Ectodermal cell (in vitro differentiated cells): ENCODE data around the gene NLRP11.

Source experiments
- H3K27ac ChIP-seq: 2 replicates; pipeline ENCODE4 v1.7.0; 2013; ENCODE audit warnings: mild to moderate bottlenecking, low read depth, low read length; ENCODE audit not compliant: insufficient read depth, poor library complexity, severe bottlenecking
- H3K27me3 ChIP-seq: 2 replicates; pipeline ENCODE4 v1.7.0; 2013; ENCODE audit warnings: mild to moderate bottlenecking, low read length; ENCODE audit not compliant: insufficient read depth, control insufficient read depth, poor library complexity, severe bottlenecking
- H3K36me3 ChIP-seq: one replicate; pipeline ENCODE4 v1.7.0; 2013; ENCODE audit warnings: low read length; ENCODE audit not compliant: control insufficient read depth, insufficient read depth
- H3K4me1 ChIP-seq: one replicate; pipeline ENCODE4 v1.7.0; 2013; ENCODE audit warnings: low read length; ENCODE audit not compliant: control insufficient read depth, insufficient read depth
- H3K4me3 ChIP-seq: 2 replicates; pipeline ENCODE4 v1.7.0; 2013; ENCODE audit warnings: low read depth, low read length, control low read depth; ENCODE audit not compliant: insufficient read depth
- H3K9me3 ChIP-seq: 2 replicates; pipeline ENCODE4 v1.7.0; 2013; ENCODE audit warnings: mild to moderate bottlenecking, low read length, moderate library complexity; ENCODE audit not compliant: control insufficient read depth
- WGBS, 2 experiments: methylation state at CpG; one replicate each; pipeline ENCODE4 v1.1.7; 2013; ENCODE audit warnings: missing lambda C conversion rate in 2 of 2; 5-methylcytosine and 5-hydroxymethylcytosine counted together

The NLRP11 gene

DNA sequence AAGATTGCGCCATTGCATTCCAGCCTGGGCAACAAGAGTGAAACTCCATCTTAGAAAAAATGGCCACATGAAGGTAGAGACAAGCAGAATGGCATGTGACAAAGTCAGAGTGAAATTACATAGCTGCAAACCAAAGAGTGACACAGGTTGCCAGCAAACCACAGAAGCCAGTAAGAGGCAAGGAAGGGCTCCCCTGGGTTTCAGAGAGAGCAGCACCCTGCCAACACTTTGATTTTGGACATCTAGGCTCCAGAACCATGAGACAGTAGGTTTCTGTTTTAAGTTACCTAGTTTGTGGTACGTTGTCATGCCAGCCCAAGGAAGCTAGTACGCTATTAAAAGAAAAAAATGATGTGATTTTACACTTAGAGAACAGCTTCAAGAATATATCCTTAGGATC lies 6.5 kb upstream of the NLRP11 start:
- Histone ChIP-seq H3K27ac (no peak overlapping the region), H3K36me3 (no peaks in the 10 kb centered on the region), H3K9me3 (peaks cover 2% of the 10 kb centered on the region), H3K4me1 (no peaks in the 10 kb centered on the region), H3K27me3 (no peaks in the 10 kb centered on the region), H3K4me3 (no peak overlapping the region)
- 40 to 47% methylated on average over 3 of the region's 3 CpGs for WGBS, 2 experiments

DNA sequence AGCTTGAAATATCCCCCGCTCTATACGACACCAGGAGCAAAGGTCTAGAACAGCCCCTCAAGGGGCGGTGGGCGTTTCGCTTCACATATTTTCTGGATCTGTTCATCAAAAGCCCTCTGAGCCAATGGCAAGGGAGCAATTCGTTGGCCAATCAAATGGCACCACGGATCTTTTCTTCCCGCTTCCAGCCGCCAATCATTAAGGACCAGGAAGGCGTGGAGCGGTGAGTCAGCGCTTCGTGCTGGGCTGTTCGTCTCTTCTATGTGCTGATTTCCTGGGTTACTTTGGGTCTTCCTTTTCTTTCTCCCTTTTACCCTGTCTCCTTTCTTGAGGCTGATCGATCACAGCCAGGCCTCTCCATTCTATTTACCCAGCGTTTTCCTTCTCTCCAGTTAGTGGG lies 4.5 kb upstream of the NLRP11 start, which contains the start of gene NLRP4:
Gene NLRP4, plus strand, starts transcription at position 201 of the 400 bp plus-strand sequence. CDS start 15,541 bp downstream, outside the sequence.
- peaks cover 6% of the 10 kb centered on the region for H3K9me3 ChIP-seq
- H3K36me3 ChIP-seq = no peaks in the 10 kb centered on the region
- no peak within 1 kb of the TSS for H3K27ac ChIP-seq
- WGBS, 2 experiments = 85 to 86% methylated on average over 15 to 16 of the region's 16 CpGs
- no peaks in the 10 kb centered on the region for H3K4me1 ChIP-seq
- no peak within 1 kb of the TSS for H3K4me3 ChIP-seq
- no peaks in the 10 kb centered on the region for H3K27me3 ChIP-seq

DNA sequence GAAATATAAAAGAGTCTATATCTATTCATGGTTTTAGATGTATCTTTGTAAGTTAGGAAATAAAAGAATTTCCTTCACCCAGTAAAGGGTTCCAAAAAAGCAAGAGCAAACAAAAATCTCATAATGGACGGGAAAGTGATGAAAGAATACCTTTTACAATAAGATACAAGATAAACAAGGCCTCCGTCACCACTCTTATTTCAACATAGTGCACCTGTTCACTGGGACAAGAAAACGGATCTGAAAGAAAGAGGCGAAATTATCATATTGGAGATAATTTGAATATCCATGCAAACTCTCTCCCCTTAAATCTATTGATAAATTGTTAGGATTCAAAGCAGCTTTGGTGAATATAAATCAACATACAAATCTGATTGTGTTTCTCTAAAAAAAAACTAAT lies 877 bp upstream of the NLRP11 start:
- H3K4me3 ChIP-seq = no peak overlapping the region
- H3K9me3 ChIP-seq = peaks cover 13% of the 10 kb centered on the region
- no peak overlapping the region for H3K27ac ChIP-seq
- H3K4me1 ChIP-seq = no peaks in the 10 kb centered on the region
- no peaks in the 10 kb centered on the region for H3K27me3 ChIP-seq
- no peaks in the 10 kb centered on the region for H3K36me3 ChIP-seq
- 62 to 73% methylated on average over 2 to 4 of the region's 4 CpGs for WGBS, 2 experiments

DNA sequence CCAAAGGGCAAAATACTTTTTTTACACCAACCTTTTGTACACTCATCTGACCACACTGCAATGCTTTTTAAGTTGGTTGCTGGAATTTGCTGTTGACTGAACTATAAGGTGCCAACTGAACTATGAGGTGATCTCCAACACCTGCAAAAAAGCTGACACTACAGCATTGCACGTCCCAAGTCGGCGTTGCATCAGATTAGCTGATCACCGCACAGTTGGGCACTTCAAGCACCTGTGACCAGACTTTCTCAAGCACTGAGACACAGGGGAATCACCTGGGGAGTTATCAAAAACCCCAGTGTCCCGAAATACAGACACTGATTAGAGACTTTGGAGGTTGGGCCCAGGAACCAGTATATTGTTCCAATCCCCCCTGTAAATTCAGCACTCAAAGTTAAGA lies 1.1 kb downstream of the NLRP11 start:
- no peaks in the 10 kb centered on the region for H3K4me1 ChIP-seq
- no peak overlapping the region for H3K4me3 ChIP-seq
- H3K36me3 ChIP-seq = no peaks in the 10 kb centered on the region
- H3K27me3 ChIP-seq = no peaks in the 10 kb centered on the region
- peaks cover 10% of the 10 kb centered on the region for H3K9me3 ChIP-seq
- H3K27ac ChIP-seq = no peak overlapping the region
- 73 to 80% methylated on average over 5 of the region's 5 CpGs for WGBS, 2 experiments

DNA sequence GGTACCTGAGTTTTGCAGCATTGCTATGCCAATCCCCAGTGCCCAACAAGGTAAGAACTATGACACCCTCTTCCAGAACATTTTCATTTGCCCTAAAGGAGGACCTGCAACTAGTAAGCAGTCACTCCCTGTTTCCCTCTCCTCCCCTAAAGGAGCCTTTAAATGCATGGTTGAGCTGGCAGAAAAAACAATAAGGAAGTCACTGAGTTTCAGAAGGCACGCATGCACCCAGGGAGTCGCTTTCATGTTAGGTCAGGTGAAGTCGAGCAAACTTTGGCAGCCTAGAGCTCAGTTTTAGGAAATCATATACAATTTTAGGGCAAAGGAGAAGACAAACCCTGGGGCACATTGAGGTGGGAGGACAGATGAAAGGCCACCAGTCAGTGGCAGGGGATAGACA lies 11.8 kb downstream of the NLRP11 start:
- Histone ChIP-seq H3K9me3 (peaks cover 2% of the 10 kb centered on the region), H3K36me3 (no peaks in the 10 kb centered on the region), H3K4me1 (no peaks in the 10 kb centered on the region), H3K27me3 (no peaks in the 10 kb centered on the region), H3K4me3 (no peak overlapping the region), H3K27ac (no peak overlapping the region)
- WGBS, 2 experiments = 76% methylated on average over 3 of the region's 3 CpGs

DNA sequence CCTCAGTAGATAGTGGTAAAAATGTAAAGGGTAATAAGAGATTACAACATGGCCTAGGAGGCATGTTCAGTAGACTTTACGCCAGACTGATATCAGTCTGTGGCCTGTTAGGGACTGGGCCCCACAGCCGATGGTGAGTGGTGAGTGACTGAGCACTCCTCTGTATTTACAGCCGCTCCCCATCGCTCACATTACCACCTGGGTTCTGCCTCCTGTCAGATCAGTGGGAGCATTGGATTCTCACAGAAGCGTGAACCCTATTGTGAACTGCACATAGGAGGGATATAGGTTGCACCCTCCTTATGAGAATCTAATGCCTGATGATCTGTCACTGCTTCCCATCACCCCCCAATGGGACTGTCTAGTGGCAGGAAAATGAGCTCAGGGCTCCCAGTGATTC lies 17.9 kb downstream of the NLRP11 start:
- no peaks in the 10 kb centered on the region for H3K36me3 ChIP-seq
- no peaks in the 10 kb centered on the region for H3K4me1 ChIP-seq
- H3K9me3 ChIP-seq = peaks cover 3% of the 10 kb centered on the region
- H3K4me3 ChIP-seq = no peak overlapping the region
- WGBS, 2 experiments = 85% methylated on average over 5 of the region's 5 CpGs
- H3K27me3 ChIP-seq = no peaks in the 10 kb centered on the region
- no peak overlapping the region for H3K27ac ChIP-seq

DNA sequence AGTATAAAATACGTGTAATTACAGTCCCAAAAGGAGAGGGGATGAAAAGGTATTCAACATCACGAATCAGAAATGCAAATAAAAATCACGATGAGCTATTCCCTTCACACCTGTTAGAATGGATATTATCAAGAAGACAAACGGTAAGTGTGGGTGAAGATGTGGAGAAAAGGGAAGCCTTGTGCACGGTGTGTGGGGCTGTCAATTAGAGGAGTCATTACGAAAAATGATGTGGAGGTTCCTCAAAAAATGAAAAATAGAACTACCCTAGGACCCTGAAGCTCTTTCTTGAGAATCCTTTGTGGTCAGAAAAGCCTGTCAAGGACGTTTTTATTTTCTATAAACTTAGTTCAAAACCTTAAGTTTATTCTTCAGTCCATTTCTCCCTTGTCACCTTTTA lies 19.4 kb downstream of the NLRP11 start:
- Histone ChIP-seq H3K9me3 (peaks cover 6% of the 10 kb centered on the region), H3K4me1 (no peaks in the 10 kb centered on the region), H3K27me3 (no peaks in the 10 kb centered on the region), H3K4me3 (no peak overlapping the region), H3K36me3 (no peaks in the 10 kb centered on the region), H3K27ac (no peak overlapping the region)
- 44 to 47% methylated on average over 7 of the region's 7 CpGs for WGBS, 2 experiments

DNA sequence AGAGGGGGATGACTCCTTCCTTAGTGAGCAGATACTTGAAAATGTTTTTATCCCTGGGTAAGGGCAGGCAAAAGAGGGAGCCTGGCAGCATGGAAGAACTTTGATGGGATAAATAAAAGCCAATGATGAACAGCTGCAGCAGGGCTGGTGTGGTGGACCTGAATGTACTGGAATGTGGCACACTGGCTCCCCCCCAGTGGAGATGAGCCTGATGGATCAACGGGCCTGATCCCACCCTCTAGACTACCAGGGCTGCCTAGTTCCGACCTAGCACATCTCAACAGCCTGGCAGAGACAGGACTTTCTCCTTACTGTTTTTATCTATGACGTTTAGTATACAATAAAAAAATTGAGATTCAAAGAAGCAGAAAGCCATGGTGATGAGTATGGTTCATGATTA lies 20.5 kb downstream of the NLRP11 start:
- no peak overlapping the region for H3K27ac ChIP-seq
- no peaks in the 10 kb centered on the region for H3K27me3 ChIP-seq
- 59 to 78% methylated on average over 2 to 3 of the region's 3 CpGs for WGBS, 2 experiments
- H3K4me3 ChIP-seq = no peak overlapping the region
- H3K36me3 ChIP-seq = no peaks in the 10 kb centered on the region
- no peaks in the 10 kb centered on the region for H3K4me1 ChIP-seq
- H3K9me3 ChIP-seq = peaks cover 6% of the 10 kb centered on the region

DNA sequence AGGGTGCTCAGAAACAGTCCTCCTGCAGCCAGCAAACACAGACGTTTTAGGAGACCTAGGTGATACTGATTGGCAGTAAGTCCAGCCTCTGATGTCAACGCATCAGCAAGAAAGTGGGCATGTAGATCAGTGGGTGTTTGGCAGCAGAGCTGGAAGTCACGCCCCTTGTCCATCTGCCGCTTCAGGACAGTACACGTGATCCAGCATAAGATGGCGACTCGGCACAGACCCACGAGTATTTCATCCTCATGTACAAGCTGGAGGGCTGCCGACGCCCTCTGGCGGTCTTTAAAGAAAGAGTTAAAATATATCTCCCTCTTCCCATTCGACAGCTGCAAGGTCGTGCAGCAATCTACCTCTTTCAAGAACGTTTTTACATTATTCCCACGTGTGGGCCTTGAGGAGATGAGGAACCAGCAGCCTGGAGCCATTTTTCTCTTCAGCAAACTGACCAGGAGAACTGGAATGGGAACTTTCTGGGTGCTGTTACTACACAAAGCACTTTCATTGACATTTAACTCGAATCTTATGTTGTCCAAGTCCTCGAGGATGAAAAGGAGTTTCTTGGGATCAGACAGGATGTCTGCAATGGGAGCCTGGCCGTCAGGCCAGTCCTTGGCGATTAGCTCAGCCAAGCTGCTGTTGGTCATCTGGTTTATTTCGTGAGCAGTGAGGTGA lies 22.3 kb downstream of the NLRP11 start:
- no peaks in the 10 kb centered on the region for H3K27me3 ChIP-seq
- peaks cover 6% of the 10 kb centered on the region for H3K9me3 ChIP-seq
- no peak overlapping the region for H3K27ac ChIP-seq
- WGBS, 2 experiments = 51 to 54% methylated on average over 20 of the region's 20 CpGs
- H3K36me3 ChIP-seq = no peaks in the 10 kb centered on the region
- H3K4me1 ChIP-seq = no peaks in the 10 kb centered on the region
- no peak overlapping the region for H3K4me3 ChIP-seq

DNA sequence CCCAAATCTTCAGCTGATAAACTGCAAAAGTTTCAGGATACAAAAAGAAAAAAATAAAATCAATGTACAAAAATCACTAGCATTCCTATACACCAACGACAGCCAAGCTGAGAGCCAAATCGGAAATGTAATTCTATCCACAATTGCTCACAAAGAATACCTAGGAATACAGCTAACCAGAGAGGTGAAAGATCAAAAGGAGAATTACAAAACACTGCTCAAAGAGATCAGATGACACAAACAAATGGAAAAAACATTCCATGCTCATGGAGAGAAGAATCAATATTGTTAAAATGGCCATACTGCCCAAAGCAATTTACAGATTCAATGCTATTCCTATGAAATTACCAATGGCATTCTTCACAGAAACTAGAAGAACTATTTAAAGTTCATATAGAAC lies 29.5 kb downstream of the NLRP11 start:
- no peaks in the 10 kb centered on the region for H3K36me3 ChIP-seq
- H3K4me1 ChIP-seq = no peaks in the 10 kb centered on the region
- WGBS, 2 experiments = 63 to 86% methylated on average over 2 of the region's 2 CpGs
- H3K4me3 ChIP-seq = no peak overlapping the region
- H3K27ac ChIP-seq = no peak overlapping the region
- H3K9me3 ChIP-seq = no peaks in the 10 kb centered on the region
- no peaks in the 10 kb centered on the region for H3K27me3 ChIP-seq

DNA sequence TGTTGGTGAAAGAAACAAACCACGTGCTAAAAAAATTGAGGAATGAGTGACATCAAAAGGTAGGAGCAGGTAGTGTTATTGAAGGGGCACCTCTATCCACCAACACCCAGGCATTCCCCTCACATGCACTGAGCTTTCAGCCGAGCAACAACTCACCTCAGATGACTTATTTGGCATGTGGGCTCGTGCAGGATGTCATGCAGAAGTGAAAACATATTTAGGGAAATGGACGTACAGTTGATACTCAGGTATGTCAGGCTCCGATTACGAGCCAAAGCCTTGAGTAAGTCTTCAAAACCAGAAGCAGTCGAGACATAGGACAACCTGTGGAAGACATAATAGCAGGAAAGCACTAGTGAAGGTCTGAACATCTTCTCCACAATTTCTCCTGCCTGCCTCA lies 30.4 kb downstream of the NLRP11 start:
- no peaks in the 10 kb centered on the region for H3K36me3 ChIP-seq
- WGBS, 2 experiments = 63 to 66% methylated on average over 7 of the region's 7 CpGs
- no peaks in the 10 kb centered on the region for H3K4me1 ChIP-seq
- no peak overlapping the region for H3K27ac ChIP-seq
- H3K9me3 ChIP-seq = no peaks in the 10 kb centered on the region
- H3K4me3 ChIP-seq = no peak overlapping the region
- no peaks in the 10 kb centered on the region for H3K27me3 ChIP-seq
